Measurements from ENCODE around the gene GRIN3B. TPM values are rescaled to one million over a fixed set of nuclear protein-coding genes. Genes with fewer than 3 reads are reported as not detected.

GRIN3B gene
- total and polyA plus RNA-seq, 9 of the 15 experiments (the other 6 are each of a cell fraction or from before 2014, with no cell fraction given) = 0.06 to 0.95 (median 0.19) TPM; not detected in 6

- TF ChIP-seq SIX5 (IDR thresholded peaks at IDR 0.05; ENCODE audit: borderline replicate concordance in 1 of 2, insufficient read depth in 1 of 2, low read depth in 1 of 2, low read length in 2 of 2) (peak; percentile 69 to 78; a peak in 3 of 4 replicates), ZNF584 (CRISPR knock-in tag; IDR thresholded peaks at IDR 0.05; ENCODE audit: low read depth) (no peak), ZFP30 (CRISPR knock-in tag; IDR thresholded peaks at IDR 0.05; ENCODE audit: borderline replicate concordance) (no peak), ZNF282 (CRISPR knock-in tag; IDR thresholded peaks at IDR 0.05) (peak; percentile 76; the same call in 1 of the 2 replicates), DEAF1 (CRISPR knock-in tag; IDR thresholded peaks at IDR 0.05) (no peak), HMG20A (CRISPR knock-in tag; conservative IDR thresholded peaks at IDR 0.05) (no peak), POU5F1 (IDR thresholded peaks at IDR 0.05; ENCODE audit: borderline replicate concordance, low read depth, low read length, partially characterized antibody) (no peak), ZNF431 (CRISPR knock-in tag; IDR thresholded peaks at IDR 0.05) (no peak), ZNF384 (IDR thresholded peaks at IDR 0.05; ENCODE audit: low read depth, low read length) (no peak), GABPA (tag; conservative IDR thresholded peaks at IDR 0.05; ENCODE audit: low read depth) (peak; percentile 97), ARID4B (CRISPR knock-in tag; IDR thresholded peaks at IDR 0.05) (peak; percentile 100), MLLT1 (IDR thresholded peaks at IDR 0.05) (no peak), TEAD1 (CRISPR knock-in tag; IDR thresholded peaks at IDR 0.05) (peak in 1 of 2 experiments; percentile 75; a peak in 1 of 4 replicates), CBFB (CRISPR knock-in tag; IDR thresholded peaks at IDR 0.05) (no peak), MAZ (CRISPR knock-in tag; conservative IDR thresholded peaks at IDR 0.05 in 1 of 2, IDR thresholded peaks at IDR 0.05 in 1 of 2) (peak; percentile 50 to 83; a peak in 3 of 4 replicates), ZNF212 (CRISPR knock-in tag; IDR thresholded peaks at IDR 0.05) (no peak), ZNF699 (CRISPR knock-in tag; IDR thresholded peaks at IDR 0.05; ENCODE audit: insufficient replicate concordance) (no peak), TRIM28 (IDR thresholded peaks at IDR 0.05) (no peak)
Measured at GRCh38 chr19:984165-984967, 15.9 kb upstream of the GRIN3B start, which contains the start of gene WDR18 (continued).

Measured in K562 (cell line).